OCI-LY7 (cell line): ENCODE results near the gene GALNT15. TPM values are rescaled to one million over a fixed set of nuclear protein-coding genes. Genes with fewer than 3 reads are reported as not detected.

ENCODE experiments used
- Bru-seq: library from RNA; stranded (reverse); fragments of 400-500 nt; gene quantifications from one replicate; lab custom pipeline; 2021; lab: Mats Ljungman, UMichigan
- BruChase-seq, 2 experiments: library from RNA; stranded (reverse); fragments of 400-500 nt; gene quantifications; one replicate each; lab custom pipeline; 2021; lab: Mats Ljungman, UMichigan
- BruUV-seq: library from RNA; stranded (reverse); fragments of 400-500 nt; replicated peaks from 2 replicates; lab custom pipeline; 2021; lab: Mats Ljungman, UMichigan
- CTCF ChIA-PET: fragments of 300-600 bp; sonication (Branson Sonifier 250); formaldehyde crosslinking; loops from one replicate; lab custom pipeline; 2022; ENCODE audit warnings: antibody characterized with exemption; ENCODE audit not compliant: unreplicated experiment; lab: Charles Lee
- POLR2A ChIA-PET: fragments of 300-600 bp; sonication (Branson Sonifier 250); formaldehyde crosslinking; loops from one replicate; lab custom pipeline; 2022; ENCODE audit warnings: antibody characterized with exemption; lab: Charles Lee
- DNase-seq: peaks from one replicate; pipeline ENCODE4 v3.0.0-alpha.2; 2015; ENCODE audit warnings: low spot score
- H2AFZ ChIP-seq: fragments of 200-600 bp; sonication (generic), shearing (Covaris generic); 2 replicates; pipeline ENCODE4 v1.6.1; 2014; ENCODE audit warnings: mild to moderate bottlenecking, antibody characterized with exemption, low read length, moderate library complexity
- H3K27ac ChIP-seq: fragments of 200-600 bp; sonication (generic); 2 replicates; pipeline ENCODE4 v1.5.1; 2014; ENCODE audit warnings: mixed run types, low read depth, mild to moderate bottlenecking, moderate library complexity, low read length, inconsistent platforms; ENCODE audit not compliant: poor library complexity, severe bottlenecking
- H3K36me3 ChIP-seq: fragments of 200-600 bp; sonication (generic); 2 replicates; pipeline ENCODE4 v1.6.1; 2014; ENCODE audit warnings: mild to moderate bottlenecking, antibody characterized with exemption, low read length, moderate library complexity, mixed read lengths; ENCODE audit not compliant: insufficient read depth
- H3K4me1 ChIP-seq: fragments of 200-600 bp; sonication (generic); 2 replicates; pipeline ENCODE4 v1.5.1; 2014; ENCODE audit warnings: mild to moderate bottlenecking, low read length; ENCODE audit not compliant: insufficient read depth, poor library complexity, severe bottlenecking
- H3K4me2 ChIP-seq: fragments of 200-600 bp; sonication (generic); 2 replicates; pipeline ENCODE4 v1.6.1; 2014; ENCODE audit warnings: mild to moderate bottlenecking, low read length
- H3K4me3 ChIP-seq: fragments of 200-600 bp; sonication (generic); 2 replicates; pipeline ENCODE4 v1.5.1; 2014; ENCODE audit warnings: mild to moderate bottlenecking, low read depth, low read length; ENCODE audit not compliant: poor library complexity, severe bottlenecking
- H3K79me2 ChIP-seq: fragments of 200-600 bp; sonication (generic); 2 replicates; pipeline ENCODE4 v1.6.1; 2016; ENCODE audit warnings: low read depth, mild to moderate bottlenecking, low read length, moderate library complexity, mixed read lengths; ENCODE audit not compliant: insufficient read depth
- H3K9me2 ChIP-seq: fragments of 200-600 bp; sonication (generic); 2 replicates; pipeline ENCODE4 v1.6.1; 2016; ENCODE audit warnings: mild to moderate bottlenecking, low read length, mixed read lengths; ENCODE audit not compliant: insufficient read depth
- H3K9me3 ChIP-seq: fragments of 200-600 bp; sonication (generic); 2 replicates; pipeline ENCODE4 v1.6.1; 2014; ENCODE audit warnings: mild to moderate bottlenecking, mixed run types, low read length, mixed read lengths
- H4K20me1 ChIP-seq: fragments of 200-600 bp; sonication (generic); 2 replicates; pipeline ENCODE4 v1.6.1; 2014; ENCODE audit warnings: mild to moderate bottlenecking, antibody characterized with exemption, low read length, moderate library complexity, mixed read lengths; ENCODE audit not compliant: insufficient read depth
- EZH2phosphoT487 ChIP-seq: fragments of 200-600 bp; sonication (generic); IDR thresholded peaks from 2 replicates; pipeline ENCODE4 v1.6.1; 2018; ENCODE audit warnings: low read depth, borderline replicate concordance, mild to moderate bottlenecking, mixed run types, antibody characterized with exemption, low read length, moderate library complexity, mixed read lengths
- intact Hi-C: fragments of 100-400 bp; cut with micrococcal nuclease; formaldehyde crosslinking; loops from one replicate; pipeline ENCODE4 v1.10.0; 2022; ENCODE audit not compliant: unreplicated experiment
- long read RNA-seq: library from polyadenylated mRNA; stranded (forward); transcript quantifications from one replicate; pipeline ENCODE4 v2.0.0, GENCODE V29; 2022
- total RNA-seq, 2 experiments: library from RNA; depleted of rRNA in 1 of 2; stranded (reverse); fragments of >200 nt in 1 of 2; shearing (Covaris generic) in 1 of 2; gene quantifications; 2 replicates each; pipeline ENCODE4 v1.2.3, GENCODE V29; 2014 to 2022
- TF ChIP-seq, protein P1 (sequence below): fragments of 200-600 bp; sonication (generic); conservative IDR thresholded peaks from 2 replicates; pipeline ENCODE4 v1.5.1; 2014; ENCODE audit warnings: mild to moderate bottlenecking, antibody characterized with exemption, low read length, moderate library complexity, mixed read lengths

Gene GALNT15
- total RNA-seq (2014; rRNA removed; shearing (Covaris generic)) (0.03 TPM in 1 of 2 replicates, not detected in the other), total RNA-seq (2022) (not detected in 2 replicates), Bru-seq, nascent RNA (percentile 10 among the genes with signal in this experiment), BruChase-seq, experiment 1, labeled RNA remaining after a 6-hour chase (percentile 14 among the genes with signal in this experiment), BruChase-seq, experiment 2, labeled RNA remaining after a 2-hour chase (percentile 13 among the genes with signal in this experiment)
- long read RNA-seq, result 0 reads

DNA sequence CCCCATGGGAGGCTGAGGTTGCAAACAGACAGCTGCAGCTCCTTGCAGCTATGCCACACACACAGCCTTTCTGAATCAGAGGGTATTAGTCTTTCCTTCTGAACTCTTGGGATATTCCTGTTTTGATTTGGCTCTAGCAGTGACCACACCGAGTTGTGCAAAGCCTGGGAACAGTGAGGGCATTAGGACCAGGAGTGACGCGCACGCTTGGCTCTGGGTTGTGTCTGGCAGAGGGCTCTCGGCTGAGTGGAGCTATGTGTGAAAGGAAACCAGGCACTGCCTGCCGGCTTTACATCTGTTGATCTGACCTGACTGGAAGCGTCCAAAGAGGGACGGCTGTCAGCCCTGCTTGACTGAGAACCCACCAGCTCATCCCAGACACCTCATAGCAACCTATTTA lies at the start of gene GALNT15:
GALNT15 (plus strand) TSS at position 292 of the 400 bp plus-strand sequence. CDS start 472 bp downstream, outside the sequence.
- no peaks in the 10 kb centered on the region for H3K9me2 ChIP-seq
- H3K9me3 ChIP-seq, result no peaks in the 10 kb centered on the region
- H3K4me1 ChIP-seq, result no peaks in the 10 kb centered on the region
- no peak within 1 kb of the TSS for H3K27ac ChIP-seq
- no peak within 1 kb of the TSS for H3K4me3 ChIP-seq
- DNase-seq, result no peak
- no peak within 1 kb of the TSS for H2AFZ ChIP-seq
- H3K36me3 ChIP-seq, result no peaks in the 10 kb centered on the region
- no TSS peak for BruUV-seq
- no peak for TF ChIP-seq EZH2phosphoT487
- TF ChIP-seq, protein P1, sequence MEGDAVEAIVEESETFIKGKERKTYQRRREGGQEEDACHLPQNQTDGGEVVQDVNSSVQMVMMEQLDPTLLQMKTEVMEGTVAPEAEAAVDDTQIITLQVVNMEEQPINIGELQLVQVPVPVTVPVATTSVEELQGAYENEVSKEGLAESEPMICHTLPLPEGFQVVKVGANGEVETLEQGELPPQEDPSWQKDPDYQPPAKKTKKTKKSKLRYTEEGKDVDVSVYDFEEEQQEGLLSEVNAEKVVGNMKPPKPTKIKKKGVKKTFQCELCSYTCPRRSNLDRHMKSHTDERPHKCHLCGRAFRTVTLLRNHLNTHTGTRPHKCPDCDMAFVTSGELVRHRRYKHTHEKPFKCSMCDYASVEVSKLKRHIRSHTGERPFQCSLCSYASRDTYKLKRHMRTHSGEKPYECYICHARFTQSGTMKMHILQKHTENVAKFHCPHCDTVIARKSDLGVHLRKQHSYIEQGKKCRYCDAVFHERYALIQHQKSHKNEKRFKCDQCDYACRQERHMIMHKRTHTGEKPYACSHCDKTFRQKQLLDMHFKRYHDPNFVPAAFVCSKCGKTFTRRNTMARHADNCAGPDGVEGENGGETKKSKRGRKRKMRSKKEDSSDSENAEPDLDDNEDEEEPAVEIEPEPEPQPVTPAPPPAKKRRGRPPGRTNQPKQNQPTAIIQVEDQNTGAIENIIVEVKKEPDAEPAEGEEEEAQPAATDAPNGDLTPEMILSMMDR, result no peak
- no peaks in the 10 kb centered on the region for H4K20me1 ChIP-seq
- no peaks in the 10 kb centered on the region for H3K79me2 ChIP-seq
- ChIA-PET CTCF (no interaction called here), POLR2A (no interaction called here)
- intact Hi-C loops, result no loop called here
- no peak within 1 kb of the TSS for H3K4me2 ChIP-seq

DNA sequence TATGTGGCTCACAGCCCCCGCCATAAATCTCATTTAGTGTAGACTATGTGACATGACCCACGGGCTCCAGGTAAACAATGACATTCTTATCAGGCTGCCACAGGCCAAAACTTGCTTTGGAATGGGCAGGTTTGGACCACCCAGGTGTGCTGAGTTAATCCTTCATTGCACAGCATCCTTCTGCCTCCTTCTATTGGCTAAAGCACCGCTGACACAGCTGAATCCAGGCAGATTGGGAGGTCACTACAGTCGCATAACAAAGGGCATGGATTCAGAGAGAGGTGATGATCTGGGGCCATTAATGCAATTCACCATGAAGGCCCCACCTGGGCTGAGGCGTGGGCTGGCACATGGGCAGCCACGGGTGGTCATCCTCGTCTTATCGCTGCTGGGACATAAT lies 47.8 kb upstream of the GALNT15 start:
- no peak overlapping the region for H3K4me3 ChIP-seq
- H4K20me1 ChIP-seq, result no peaks in the 10 kb centered on the region
- no peaks in the 10 kb centered on the region for H3K36me3 ChIP-seq
- no peak for TF ChIP-seq EZH2phosphoT487
- TF ChIP-seq, protein P1, result no peak
- no peaks in the 10 kb centered on the region for H3K9me3 ChIP-seq
- no peaks in the 10 kb centered on the region for H3K79me2 ChIP-seq
- no peak overlapping the region for H3K27ac ChIP-seq
- POLR2A ChIA-PET, result no interaction called here
- no peak for DNase-seq
- no peaks in the 10 kb centered on the region for H3K9me2 ChIP-seq
- CTCF ChIA-PET, result interaction anchor here (0.6 kb wide), 1 partner anchor 65 kb away, joined by 3 read pairs; no protein-coding TSS in a partner anchor
- no peak overlapping the region for H3K4me2 ChIP-seq
- H3K4me1 ChIP-seq, result no peaks in the 10 kb centered on the region
- intact Hi-C loops, result no loop called here
- no peak overlapping the region for H2AFZ ChIP-seq
- no TSS peak for BruUV-seq

GRCh38 chr3:16127249-16127648 lies 47.2 kb upstream of the GALNT15 start:
- H3K9me3 ChIP-seq, result no peaks in the 10 kb centered on the region
- DNase-seq, result no peak
- no peaks in the 10 kb centered on the region for H3K36me3 ChIP-seq
- H3K4me2 ChIP-seq, result no peak overlapping the region
- no peaks in the 10 kb centered on the region for H3K4me1 ChIP-seq
- no peaks in the 10 kb centered on the region for H3K9me2 ChIP-seq
- BruUV-seq, result no TSS peak
- no peak overlapping the region for H3K4me3 ChIP-seq
- H3K79me2 ChIP-seq, result no peaks in the 10 kb centered on the region
- H3K27ac ChIP-seq, result no peak overlapping the region
- ChIA-PET CTCF (interaction anchor here (0.6 kb wide), 1 partner anchor 64 kb away, joined by 3 read pairs; no protein-coding TSS in a partner anchor), POLR2A (no interaction called here)
- intact Hi-C loops, result no loop called here
- no peak overlapping the region for H2AFZ ChIP-seq
- no peaks in the 10 kb centered on the region for H4K20me1 ChIP-seq
- TF ChIP-seq, protein P1, result no peak
- TF ChIP-seq EZH2phosphoT487, result no peak
